Stimulated activated CD8-positive, alpha-beta memory T cell treated with anti-CD3 and anti-CD28 coated beads, Interleukin-7, amount 100 ng/mL, for 1 hour (primary cell): Measurements from ENCODE around the gene CUL2.
"Not testable (repeated sequence)": the region's sequence is repeated elsewhere in the genome, so short reads cannot be mapped to it uniquely, and the experiment has no call there.

ENCODE experiments used
- DNase-seq, 2 donors: peaks; one replicate each; pipeline ENCODE4 v3.0.0-alpha.2; 2020; ENCODE audit warnings: low read depth in 2 of 2

CUL2 gene

GRCh38 chr10:35019041-35020024 lies 70.8 kb downstream of the CUL2 start:
- no peak for DNase-seq

- no peak for DNase-seq
Observed at GRCh38 chr10:35017608-35018007, 72.5 kb downstream of the CUL2 start.

GRCh38 chr10:35015843-35016408 lies 74.2 kb downstream of the CUL2 start:
- DNase-seq: no peak

- DNase-seq: no peak
Observed at GRCh38 chr10:35012781-35013180, 77.4 kb downstream of the CUL2 start.

GRCh38 chr10:35011771-35012191 lies 78.4 kb downstream of the CUL2 start:
- DNase-seq: no peak

GRCh38 chr10:35007858-35008301 lies 82.3 kb downstream of the CUL2 start:
- no peak for DNase-seq

- no peak for DNase-seq
Observed at GRCh38 chr10:35006836-35007235, 83.3 kb downstream of the CUL2 start.

GRCh38 chr10:35005868-35006267 lies 84.3 kb downstream of the CUL2 start:
- no peak for DNase-seq

GRCh38 chr10:35004651-35005050 lies 85.5 kb downstream of the CUL2 start:
- DNase-seq: no peak

- no peak for DNase-seq
Observed at GRCh38 chr10:35003906-35004305, 86.2 kb downstream of the CUL2 start.

GRCh38 chr10:35000936-35001335 lies 89.2 kb downstream of the CUL2 start:
- no peak for DNase-seq

- no peak for DNase-seq
Observed at GRCh38 chr10:34999532-34999931, 90.6 kb downstream of the CUL2 start.

GRCh38 chr10:34998940-34999339 lies 91.2 kb downstream of the CUL2 start:
- no peak for DNase-seq

- no peak for DNase-seq
Observed at GRCh38 chr10:34996843-34997242, 93.3 kb downstream of the CUL2 start.

GRCh38 chr10:34995925-34996324 lies 94.2 kb downstream of the CUL2 start:
- DNase-seq: no peak

GRCh38 chr10:34994565-34995142 lies 95.5 kb downstream of the CUL2 start:
- DNase-seq: peak in 1 of 2 donors; percentile 2

GRCh38 chr10:34993782-34994181 lies 96.4 kb downstream of the CUL2 start:
- no peak for DNase-seq

- not testable (repeated sequence) for DNase-seq
Observed at GRCh38 chr10:34991117-34991516, 99.0 kb downstream of the CUL2 start.

- DNase-seq: no peak
Observed at GRCh38 chr10:34988397-34989067, 101.6 kb downstream of the CUL2 start.

- DNase-seq: no peak
Observed at GRCh38 chr10:34985823-34986222, 104.3 kb downstream of the CUL2 start.

- DNase-seq: no peak
Observed at GRCh38 chr10:34985146-34985545, 105.0 kb downstream of the CUL2 start.

- DNase-seq: no peak
Observed at GRCh38 chr10:34981844-34982243, 108.3 kb downstream of the CUL2 start.
